GM21619 (cell line): ENCODE data around the gene TRERF1.
A peak's percentile ranks its signal among the peaks of the same experiment; 100 is the strongest.
"Not testable (repeated sequence)": the region's sequence is repeated elsewhere in the genome, so short reads cannot be mapped to it uniquely, and the experiment has no call there.

Source experiments
- ATAC-seq: cut with Tn5 transposase; IDR thresholded peaks from one replicate; pipeline ENCODE4 v1.9.1; 2021; ENCODE audit not compliant: unreplicated experiment

Gene TRERF1

GRCh38 chr6:42227173-42227850 is 224.4 kb downstream of the TRERF1 start:
- ATAC-seq: no peak

- no peak for ATAC-seq
Observed at GRCh38 chr6:42226645-42227143, 225.0 kb downstream of the TRERF1 start.

- no peak for ATAC-seq
Observed at GRCh38 chr6:42226161-42226611, 225.5 kb downstream of the TRERF1 start.

GRCh38 chr6:42225419-42225818 is 226.3 kb downstream of the TRERF1 start:
- no peak for ATAC-seq

- no peak for ATAC-seq
Observed at GRCh38 chr6:42225029-42225339, 226.7 kb downstream of the TRERF1 start.

GRCh38 chr6:42224222-42225028 is 227.3 kb downstream of the TRERF1 start:
- ATAC-seq: peak; percentile 89

- ATAC-seq: no peak
Observed at GRCh38 chr6:42222448-42222847, 229.3 kb downstream of the TRERF1 start.

- ATAC-seq: no peak
Observed at GRCh38 chr6:42221546-42221945, 230.2 kb downstream of the TRERF1 start.

- ATAC-seq: no peak
Observed at GRCh38 chr6:42220807-42221206, 230.9 kb downstream of the TRERF1 start.

GRCh38 chr6:42217519-42218367 is 234.0 kb downstream of the TRERF1 start, which contains the start of gene MRPS10:
Gene MRPS10 (minus strand): TSS chr6:42217861. CDS start chr6:42217849, 12 bp downstream.
- peak; percentile 86 for ATAC-seq

GRCh38 chr6:42217157-42217518 is 234.6 kb downstream of the TRERF1 start:
- no peak for ATAC-seq

GRCh38 chr6:42216495-42216894 is 235.2 kb downstream of the TRERF1 start:
- ATAC-seq: not testable (repeated sequence)

- ATAC-seq: no peak
Observed at GRCh38 chr6:42212442-42212841, 239.3 kb downstream of the TRERF1 start.

- ATAC-seq: peak; percentile 58
Observed at GRCh38 chr6:42211726-42212125, 240.0 kb downstream of the TRERF1 start.

GRCh38 chr6:42210551-42210950 is 241.2 kb downstream of the TRERF1 start:
- ATAC-seq: no peak

- ATAC-seq: not testable (repeated sequence)
Observed at GRCh38 chr6:42207559-42207958, 244.2 kb downstream of the TRERF1 start.

- no peak for ATAC-seq
Observed at GRCh38 chr6:42204768-42205282, 246.9 kb downstream of the TRERF1 start.

- no peak for ATAC-seq
Observed at GRCh38 chr6:42203183-42203582, 248.5 kb downstream of the TRERF1 start.

GRCh38 chr6:42202131-42202915 is 249.4 kb downstream of the TRERF1 start:
- ATAC-seq: not testable (repeated sequence)

- no peak for ATAC-seq
Observed at GRCh38 chr6:42201382-42201781, 250.3 kb downstream of the TRERF1 start.
